T-helper 2 cell treated with Interferon-gamma antibody and Interleukin-4, amounts not matched to agents 5 μg/mL and 100 μg/mL, for 36 hours (primary cell): ENCODE results near the gene PRKAR1B.
"Not testable (repeated sequence)": the region's sequence is repeated elsewhere in the genome, so short reads cannot be mapped to it uniquely, and the experiment has no call there.

Source experiments
- DNase-seq: peaks from one replicate; pipeline ENCODE4 v3.0.0; 2021; ENCODE audit warnings: low spot score
- H3K27ac Mint-ChIP-seq: one replicate; pipeline ENCODE4 v1.8.0; 2021; ENCODE audit warnings: mild to moderate bottlenecking, mixed read lengths
- H3K27me3 Mint-ChIP-seq: one replicate; pipeline ENCODE4 v1.8.0; 2021; ENCODE audit warnings: low read depth, mixed read lengths
- H3K36me3 Mint-ChIP-seq: one replicate; pipeline ENCODE4 v1.8.0; 2021; ENCODE audit warnings: low read depth, mixed read lengths
- H3K4me1 Mint-ChIP-seq: one replicate; pipeline ENCODE4 v1.8.0; 2021; ENCODE audit warnings: low read depth, mixed read lengths
- H3K4me3 Mint-ChIP-seq: one replicate; pipeline ENCODE4 v1.8.0; 2022; ENCODE audit warnings: mild to moderate bottlenecking, moderate library complexity, mixed read lengths
- H3K9me3 Mint-ChIP-seq: one replicate; pipeline ENCODE4 v1.8.0; 2021; ENCODE audit warnings: mixed read lengths

Gene PRKAR1B

DNA sequence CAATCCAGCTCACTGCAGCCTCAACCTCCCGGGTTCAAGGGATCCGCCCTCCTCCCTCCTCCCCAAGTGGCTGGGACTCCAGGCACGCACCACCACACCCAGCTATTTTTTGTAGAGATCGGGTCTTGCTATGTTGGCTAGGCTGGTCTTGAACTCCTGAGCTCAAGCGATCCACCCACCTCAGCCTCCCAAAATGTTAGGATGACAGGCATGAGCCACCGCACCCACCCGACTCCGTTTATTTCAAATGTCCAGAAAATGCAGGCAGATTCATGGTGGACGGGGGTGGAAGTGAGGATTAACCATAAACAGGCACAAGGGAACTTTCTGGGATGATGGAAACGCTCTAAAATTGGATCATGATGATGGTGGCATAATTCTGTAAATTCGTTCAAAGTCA lies 85.1 kb downstream of the PRKAR1B start:
- Mint-ChIP-seq H3K27me3 (no peaks in the 10 kb centered on the region), H3K9me3 (peaks cover 4% of the 10 kb centered on the region), H3K36me3 (peaks cover 7% of the 10 kb centered on the region), H3K4me1 (peaks cover 8% of the 10 kb centered on the region), H3K4me3 (no peak overlapping the region), H3K27ac (no peak overlapping the region)
- DNase-seq, result no peak

DNA sequence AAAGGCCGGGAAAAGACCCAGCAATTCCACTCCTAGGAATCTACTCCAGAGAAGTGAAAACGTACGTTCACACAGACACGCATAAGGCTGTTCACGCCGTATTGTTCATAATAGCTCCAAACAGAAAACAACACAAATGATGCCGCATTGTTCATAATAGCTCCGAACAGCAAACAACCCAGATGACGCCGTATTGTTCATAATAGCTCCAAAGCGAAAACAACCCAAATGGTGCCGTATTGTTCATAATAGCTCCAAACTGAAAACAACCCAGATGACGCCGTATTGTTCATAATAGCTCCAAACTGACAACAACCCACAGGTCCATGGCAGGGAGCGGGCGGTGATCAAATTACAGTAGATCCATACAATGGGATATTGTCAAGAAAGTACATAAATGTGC lies 85.8 kb downstream of the PRKAR1B start:
- Mint-ChIP-seq H3K27me3 (no peaks in the 10 kb centered on the region), H3K27ac (no peak overlapping the region), H3K4me3 (no peak overlapping the region), H3K4me1 (peaks cover 8% of the 10 kb centered on the region), H3K36me3 (peaks cover 7% of the 10 kb centered on the region), H3K9me3 (peaks cover 4% of the 10 kb centered on the region)
- no peak for DNase-seq

DNA sequence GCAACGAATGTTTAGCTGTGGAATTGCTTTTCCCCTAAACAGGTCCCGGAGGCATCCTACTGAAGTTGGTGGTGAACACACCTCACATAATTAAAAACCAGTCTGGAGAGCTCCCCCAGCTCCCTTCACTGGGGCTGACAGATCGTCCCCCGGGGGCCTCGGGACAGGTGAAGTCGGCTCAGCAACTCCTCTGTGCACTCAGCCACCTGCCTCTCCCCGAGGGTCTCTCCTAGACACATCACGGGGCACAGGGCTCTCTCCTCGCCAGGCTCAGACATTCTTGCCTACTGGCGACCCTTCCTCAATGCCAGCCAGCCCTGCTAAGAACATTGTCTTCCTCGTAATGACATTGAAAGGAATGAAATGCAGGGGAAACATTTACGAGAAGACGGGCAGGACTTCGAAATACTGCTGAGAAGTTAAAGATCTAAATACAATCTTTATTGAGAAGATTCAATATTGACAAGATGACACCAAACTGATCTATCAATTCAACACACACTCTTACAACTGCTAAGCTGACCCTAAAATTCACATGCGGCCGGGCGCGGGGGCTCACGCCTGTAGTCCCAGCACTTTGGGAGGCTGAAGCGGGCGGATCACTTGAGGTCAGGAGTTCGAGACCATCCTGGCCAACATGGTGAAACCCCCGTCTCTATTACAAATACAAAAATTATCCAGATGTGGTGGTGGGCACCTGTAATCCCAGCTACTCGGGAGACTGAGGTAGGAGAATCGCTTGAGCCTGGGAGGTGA lies 88.6 kb downstream of the PRKAR1B start:
- Mint-ChIP-seq H3K9me3 (peaks cover 4% of the 10 kb centered on the region), H3K4me3 (no peak overlapping the region), H3K27me3 (no peaks in the 10 kb centered on the region), H3K36me3 (peaks cover 7% of the 10 kb centered on the region), H3K4me1 (peaks cover 8% of the 10 kb centered on the region), H3K27ac (no peak overlapping the region)
- DNase-seq, result no peak

DNA sequence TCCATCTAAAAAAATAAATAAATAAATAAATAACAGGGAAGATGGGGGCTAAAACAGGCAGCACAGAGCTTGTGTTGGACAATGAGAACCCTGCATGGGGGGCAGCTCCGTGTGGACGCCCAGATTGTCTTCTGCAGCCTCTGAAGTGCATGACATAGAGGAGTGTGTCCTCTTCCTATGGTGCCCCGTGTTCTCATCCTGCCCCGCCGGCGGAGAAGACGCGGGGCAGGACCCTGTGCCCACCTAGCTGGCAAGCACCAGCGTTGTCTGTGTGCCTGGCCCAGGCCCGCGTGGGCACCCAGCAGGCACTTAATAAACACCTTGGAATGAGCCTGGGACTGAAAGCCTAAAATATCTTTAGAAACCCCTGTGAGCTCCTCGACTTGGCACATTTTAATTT lies 89.3 kb downstream of the PRKAR1B start:
- no peak overlapping the region for H3K4me3 Mint-ChIP-seq
- no peak for DNase-seq
- peaks cover 8% of the 10 kb centered on the region for H3K4me1 Mint-ChIP-seq
- H3K27me3 Mint-ChIP-seq, result no peaks in the 10 kb centered on the region
- H3K27ac Mint-ChIP-seq, result no peak overlapping the region
- H3K9me3 Mint-ChIP-seq, result peaks cover 4% of the 10 kb centered on the region
- peaks cover 7% of the 10 kb centered on the region for H3K36me3 Mint-ChIP-seq

DNA sequence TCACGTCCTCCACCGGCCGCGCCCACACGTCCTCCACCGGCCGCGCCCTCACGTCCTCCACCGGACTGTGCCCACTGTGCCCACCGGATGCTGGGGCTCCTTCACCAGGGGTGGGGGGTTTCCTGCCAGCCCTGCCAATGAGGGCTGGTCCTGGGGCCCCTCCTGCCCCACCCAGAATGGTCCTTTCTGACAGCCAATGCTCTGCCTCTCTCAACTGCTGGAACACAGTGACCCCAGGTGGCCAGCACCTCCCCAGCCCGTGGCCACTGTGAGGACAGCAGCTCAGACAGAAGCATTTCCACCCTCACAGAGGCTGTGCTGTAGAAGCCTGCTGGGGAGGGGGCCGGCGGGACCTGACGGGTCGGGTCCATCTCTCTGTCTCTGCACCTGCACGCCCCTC lies 90.7 kb downstream of the PRKAR1B start:
- DNase-seq, result no peak
- no peaks in the 10 kb centered on the region for H3K27me3 Mint-ChIP-seq
- H3K4me1 Mint-ChIP-seq, result peaks cover 8% of the 10 kb centered on the region
- H3K4me3 Mint-ChIP-seq, result no peak overlapping the region
- H3K27ac Mint-ChIP-seq, result no peak overlapping the region
- H3K36me3 Mint-ChIP-seq, result peaks cover 2% of the 10 kb centered on the region
- peaks cover 3% of the 10 kb centered on the region for H3K9me3 Mint-ChIP-seq

DNA sequence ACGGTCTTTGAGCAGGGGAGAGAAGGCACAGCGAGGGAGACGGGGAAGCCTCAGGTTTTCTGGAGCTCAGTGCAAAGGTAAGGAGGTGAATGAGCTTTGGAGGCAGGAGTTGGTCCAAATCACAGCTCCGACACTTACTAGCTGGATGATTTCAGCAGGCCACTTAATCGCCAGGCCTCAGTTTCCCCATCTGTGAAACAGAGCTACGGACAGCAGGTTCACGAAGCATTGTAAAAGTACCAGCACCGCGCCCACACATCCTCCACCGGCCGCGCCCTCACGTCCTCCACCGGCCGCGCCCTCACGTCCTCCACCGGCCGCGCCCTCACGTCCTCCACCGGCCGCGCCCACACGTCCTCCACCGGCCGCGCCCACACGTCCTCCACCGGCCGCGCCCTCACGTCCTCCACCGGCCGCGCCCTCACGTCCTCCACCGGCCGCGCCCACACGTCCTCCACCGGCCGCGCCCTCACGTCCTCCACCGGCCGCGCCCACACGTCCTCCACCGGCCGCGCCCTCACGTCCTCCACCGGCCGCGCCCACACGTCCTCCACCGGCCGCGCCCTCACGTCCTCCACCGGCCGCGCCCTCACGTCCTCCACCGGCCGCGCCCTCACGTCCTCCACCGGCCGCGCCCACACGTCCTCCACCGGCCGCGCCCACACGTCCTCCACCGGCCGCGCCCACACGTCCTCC lies 91.2 kb downstream of the PRKAR1B start:
- not testable (repeated sequence) for H3K4me1 Mint-ChIP-seq, DNase-seq, H3K27me3 Mint-ChIP-seq, H3K4me3 Mint-ChIP-seq, H3K9me3 Mint-ChIP-seq, H3K27ac Mint-ChIP-seq, H3K36me3 Mint-ChIP-seq

DNA sequence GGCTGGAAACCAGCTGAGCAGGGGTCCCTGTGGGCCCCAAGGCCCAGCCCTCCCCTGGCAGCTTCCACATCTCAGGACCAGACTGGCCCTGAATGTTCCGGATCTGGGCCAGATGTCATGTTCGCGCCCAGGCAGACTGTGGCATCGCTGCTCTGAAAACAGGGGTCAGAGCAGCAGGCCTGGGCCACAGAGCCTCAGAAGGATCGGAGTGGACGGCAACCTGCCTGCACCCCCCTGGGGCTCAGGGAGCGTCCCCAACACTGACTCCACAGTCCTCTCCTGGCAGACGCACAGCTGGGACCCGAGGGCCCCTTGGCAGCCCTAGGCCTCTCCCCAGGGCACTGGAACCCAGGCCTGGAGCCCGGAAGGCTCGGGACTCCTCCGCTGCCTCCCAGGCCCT lies 91.9 kb downstream of the PRKAR1B start:
- Mint-ChIP-seq H3K9me3 (no peaks in the 10 kb centered on the region), H3K27me3 (no peaks in the 10 kb centered on the region), H3K36me3 (no peaks in the 10 kb centered on the region), H3K4me3 (no peak overlapping the region), H3K27ac (no peak overlapping the region), H3K4me1 (peaks cover 4% of the 10 kb centered on the region)
- no peak for DNase-seq

DNA sequence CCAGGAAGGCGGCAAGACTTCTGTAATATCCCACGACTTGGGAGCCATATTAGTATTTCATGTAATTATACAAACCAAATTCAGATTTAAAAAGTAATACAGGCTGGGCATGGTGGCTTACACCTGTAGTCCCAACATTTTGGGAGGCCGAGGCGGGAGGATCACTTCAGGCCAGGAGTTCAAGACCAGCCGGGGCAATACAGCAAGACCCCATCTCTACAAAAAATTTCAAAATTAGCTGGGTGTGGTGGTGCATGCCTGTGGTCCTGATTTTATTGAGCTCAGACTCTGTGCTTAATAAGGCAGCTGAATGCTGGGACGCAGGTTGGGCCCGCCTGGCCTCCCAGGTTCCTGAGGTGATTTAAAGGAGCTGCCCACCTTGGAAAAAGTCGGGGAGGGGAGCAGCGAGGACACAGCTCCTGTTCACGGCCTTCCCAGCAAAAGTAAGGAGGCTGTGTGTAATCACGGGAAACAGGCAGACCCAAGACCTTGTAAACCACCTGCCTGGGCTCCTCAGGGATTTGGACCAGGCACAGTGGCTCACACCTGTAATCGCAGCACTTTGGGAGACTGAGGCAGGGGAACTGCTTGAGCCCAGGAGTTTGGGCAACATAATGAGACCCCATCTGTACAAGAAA lies 93.6 kb downstream of the PRKAR1B start:
- no peak for DNase-seq
- H3K4me1 Mint-ChIP-seq, result no peaks in the 10 kb centered on the region
- H3K27ac Mint-ChIP-seq, result no peak overlapping the region
- no peaks in the 10 kb centered on the region for H3K9me3 Mint-ChIP-seq
- no peaks in the 10 kb centered on the region for H3K36me3 Mint-ChIP-seq
- H3K27me3 Mint-ChIP-seq, result no peaks in the 10 kb centered on the region
- no peak overlapping the region for H3K4me3 Mint-ChIP-seq

DNA sequence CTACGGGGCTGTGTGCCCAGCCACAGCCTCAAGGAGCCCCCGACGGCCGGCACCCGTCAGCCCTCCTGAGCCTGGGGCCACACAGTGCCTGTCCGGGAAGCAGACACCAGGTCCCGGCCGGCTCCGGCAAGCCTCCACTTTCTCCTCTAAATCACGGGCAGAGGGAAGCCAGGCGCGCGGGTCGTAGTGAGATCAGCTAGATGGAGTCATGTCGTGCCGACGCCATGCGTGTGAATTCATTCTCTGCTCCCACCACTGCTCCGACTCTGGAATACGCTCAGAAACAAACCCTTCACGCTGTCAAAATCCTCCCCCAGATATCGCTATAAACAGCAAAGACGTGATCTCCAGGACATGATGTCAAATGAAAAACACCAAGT lies 94.3 kb downstream of the PRKAR1B start:
- H3K27me3 Mint-ChIP-seq, result no peaks in the 10 kb centered on the region
- H3K4me1 Mint-ChIP-seq, result no peaks in the 10 kb centered on the region
- no peak overlapping the region for H3K4me3 Mint-ChIP-seq
- no peaks in the 10 kb centered on the region for H3K36me3 Mint-ChIP-seq
- no peaks in the 10 kb centered on the region for H3K9me3 Mint-ChIP-seq
- H3K27ac Mint-ChIP-seq, result no peak overlapping the region
- DNase-seq, result no peak

DNA sequence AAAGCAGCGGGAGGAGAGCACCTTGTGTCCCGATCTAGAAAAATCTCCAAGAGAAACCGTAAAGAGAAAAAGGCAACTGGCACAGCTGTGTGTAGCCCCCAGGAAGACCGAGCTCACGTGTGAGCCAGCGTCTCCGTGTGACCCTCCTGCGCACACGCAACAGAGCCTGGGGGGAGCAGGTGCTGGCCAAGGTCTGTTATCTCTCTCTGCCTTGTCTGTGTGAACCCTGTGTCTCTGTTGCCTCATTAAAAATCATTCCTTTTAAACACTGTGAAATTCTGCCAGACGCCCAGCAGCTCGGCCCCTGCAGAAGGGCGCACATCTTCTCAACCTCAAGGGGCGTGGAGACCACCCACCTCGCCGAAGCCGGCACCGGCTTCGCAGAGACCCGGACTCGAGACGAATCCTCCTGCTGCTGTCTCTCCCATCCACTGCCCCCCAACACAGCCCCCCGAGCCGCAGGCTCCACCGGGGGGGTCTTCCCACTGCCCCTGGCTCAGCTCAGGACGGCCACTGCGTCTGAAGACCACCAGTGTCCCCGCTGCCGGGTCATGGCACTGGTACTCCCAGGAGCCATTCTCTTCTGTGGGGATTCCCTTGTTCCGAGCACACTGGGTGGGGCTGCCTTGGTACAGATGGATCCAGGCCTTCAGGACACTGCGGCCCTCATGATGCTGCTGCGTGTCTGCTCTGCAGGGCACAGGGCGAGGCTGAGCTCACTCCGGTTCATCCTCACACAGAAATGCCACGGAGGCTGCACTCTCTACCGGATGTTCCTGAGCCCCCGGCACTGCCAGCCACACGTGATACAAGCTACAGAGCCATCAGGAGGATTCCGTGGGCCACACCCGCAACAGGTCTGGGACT lies 94.9 kb downstream of the PRKAR1B start:
- no peaks in the 10 kb centered on the region for H3K9me3 Mint-ChIP-seq
- no peaks in the 10 kb centered on the region for H3K4me1 Mint-ChIP-seq
- H3K36me3 Mint-ChIP-seq, result no peaks in the 10 kb centered on the region
- DNase-seq, result no peak
- H3K4me3 Mint-ChIP-seq, result no peak overlapping the region
- no peak overlapping the region for H3K27ac Mint-ChIP-seq
- H3K27me3 Mint-ChIP-seq, result no peaks in the 10 kb centered on the region

DNA sequence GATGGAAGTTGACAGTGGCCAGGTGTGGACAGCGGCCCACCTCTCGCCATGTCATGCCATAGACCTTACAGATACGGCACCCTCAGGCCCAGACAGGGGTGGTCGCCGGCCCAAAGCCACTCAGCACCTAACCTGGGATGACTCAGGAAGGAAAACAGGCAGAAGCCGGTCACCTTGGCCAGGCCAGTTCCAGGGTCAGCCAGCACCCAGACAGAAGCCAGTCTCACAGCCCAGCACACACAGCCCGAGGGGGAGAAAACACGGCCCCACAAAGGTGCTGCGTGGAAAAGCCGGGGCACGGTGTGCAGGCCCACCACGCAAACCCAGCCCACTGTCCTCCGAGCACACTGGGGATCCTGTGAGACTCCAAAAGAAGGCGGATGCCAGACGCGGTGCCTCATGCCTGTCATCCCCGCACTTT lies 95.8 kb downstream of the PRKAR1B start:
- Mint-ChIP-seq H3K4me1 (no peaks in the 10 kb centered on the region), H3K27ac (no peak overlapping the region), H3K9me3 (no peaks in the 10 kb centered on the region), H3K27me3 (no peaks in the 10 kb centered on the region), H3K4me3 (no peak overlapping the region), H3K36me3 (peaks cover 2% of the 10 kb centered on the region)
- no peak for DNase-seq

DNA sequence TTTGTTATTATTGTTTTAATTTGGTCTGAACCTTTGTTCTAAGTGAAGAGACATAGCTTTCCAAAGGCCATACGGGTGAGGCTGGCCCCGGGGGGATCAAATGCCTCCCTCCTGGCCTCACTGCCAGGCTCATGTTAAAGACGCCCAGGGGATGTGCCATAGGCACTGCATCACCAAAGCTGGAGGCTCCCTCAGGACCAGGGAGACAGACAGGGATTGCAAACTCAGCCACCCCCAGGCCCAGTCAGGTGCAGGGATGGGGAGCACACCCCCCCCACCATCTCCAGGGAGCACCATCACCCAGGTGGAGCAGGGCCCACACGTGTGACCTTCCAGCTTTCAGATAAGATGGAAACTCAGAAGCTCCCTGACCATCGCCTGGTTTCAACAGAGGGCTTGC lies 96.5 kb downstream of the PRKAR1B start:
- H3K27me3 Mint-ChIP-seq, result no peaks in the 10 kb centered on the region
- H3K36me3 Mint-ChIP-seq, result peaks cover 4% of the 10 kb centered on the region
- H3K4me1 Mint-ChIP-seq, result no peaks in the 10 kb centered on the region
- H3K9me3 Mint-ChIP-seq, result peaks cover 4% of the 10 kb centered on the region
- no peak overlapping the region for H3K27ac Mint-ChIP-seq
- DNase-seq, result no peak
- H3K4me3 Mint-ChIP-seq, result no peak overlapping the region

DNA sequence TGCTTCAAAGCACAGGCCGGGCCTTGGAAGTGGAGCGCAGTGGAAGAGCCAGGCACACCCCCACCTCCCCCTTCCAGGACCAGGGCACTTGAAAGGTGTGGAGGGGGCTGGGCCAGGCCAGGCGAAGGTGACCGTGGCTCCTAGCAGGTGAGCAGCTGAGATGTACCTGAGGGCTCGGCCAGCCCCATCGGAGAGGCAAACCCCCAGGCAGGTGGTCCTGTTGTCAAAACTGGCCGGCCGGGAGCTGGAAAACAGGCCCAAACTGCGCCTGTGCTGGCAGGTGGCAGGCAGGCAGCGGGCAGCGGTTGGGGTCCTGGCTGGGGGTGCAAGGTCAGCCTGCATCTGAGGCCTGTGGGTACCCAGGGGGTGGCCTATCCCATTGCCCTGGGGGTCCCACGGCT lies 97.0 kb downstream of the PRKAR1B start:
- H3K27ac Mint-ChIP-seq, result no peak overlapping the region
- no peak for DNase-seq
- H3K36me3 Mint-ChIP-seq, result peaks cover 6% of the 10 kb centered on the region
- H3K4me3 Mint-ChIP-seq, result no peak overlapping the region
- no peaks in the 10 kb centered on the region for H3K4me1 Mint-ChIP-seq
- no peaks in the 10 kb centered on the region for H3K27me3 Mint-ChIP-seq
- peaks cover 7% of the 10 kb centered on the region for H3K9me3 Mint-ChIP-seq

DNA sequence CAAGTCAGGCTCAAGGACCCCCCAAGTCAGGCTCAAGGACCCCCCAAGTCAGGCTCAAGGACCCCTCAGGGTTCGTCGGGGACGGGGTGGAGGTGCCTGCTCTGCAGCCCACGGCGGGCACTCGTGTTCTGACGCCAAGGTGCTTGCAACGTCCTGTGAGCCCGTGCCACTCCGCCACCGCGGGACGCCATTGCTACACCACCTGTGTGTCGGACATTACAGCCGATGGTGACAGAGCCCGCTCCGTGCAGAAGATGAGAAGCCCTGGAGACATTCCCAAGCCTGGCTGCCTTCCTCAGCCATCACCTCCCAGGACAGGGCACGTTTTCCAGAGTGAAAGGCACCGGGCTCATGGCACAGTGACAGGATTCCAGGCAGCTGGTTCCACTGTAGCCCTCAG lies 98.3 kb downstream of the PRKAR1B start:
- Mint-ChIP-seq H3K4me1 (no peaks in the 10 kb centered on the region), H3K4me3 (no peak overlapping the region), H3K27me3 (no peaks in the 10 kb centered on the region), H3K9me3 (peaks cover 16% of the 10 kb centered on the region), H3K27ac (no peak overlapping the region), H3K36me3 (peaks cover 14% of the 10 kb centered on the region)
- DNase-seq, result no peak
